A549 (cell line): ENCODE data around the gene ANKK1.

Experiments used
- BHLHE40 ChIP-seq: IDR thresholded peaks from 2 replicates; pipeline ENCODE4 v1.6.1; 2012; ENCODE audit warnings: low read depth, low read length, inconsistent platforms
- CBX8 ChIP-seq: fragments of 200-600 bp; sonication (generic); IDR thresholded peaks from 2 replicates; pipeline ENCODE4 v1.6.1; 2016
- EP300 ChIP-seq, 2 experiments: fragments of >200 bp; sonication (Bioruptor Twin); formaldehyde crosslinking; IDR thresholded peaks; 2 replicates in 1 of 2; 3 replicates in 1 of 2; pipeline ENCODE4 v1.6.1; 2016 to 2017
- HOXB5 ChIP-seq: fragments of 250-450 bp; sonication (Bioruptor Pico); IDR thresholded peaks from 2 replicates; pipeline ENCODE4 v1.5.0; 2020; ENCODE audit warnings: mild to moderate bottlenecking, moderate library complexity
- JUN ChIP-seq, 2 experiments: fragments of >200 bp; sonication (Bioruptor Twin); formaldehyde crosslinking; IDR thresholded peaks; 2 replicates in 1 of 2; 3 replicates in 1 of 2; pipeline ENCODE4 v1.6.1; 2016 to 2017
- KDM1A ChIP-seq: fragments of 200-600 bp; sonication (generic); IDR thresholded peaks from 2 replicates; pipeline ENCODE4 v1.6.1; 2016; ENCODE audit warnings: low read depth, mild to moderate bottlenecking
- NPAS2 ChIP-seq: fragments of 250-450 bp; sonication (Bioruptor Pico); IDR thresholded peaks from 2 replicates; pipeline ENCODE4 v1.8.0; 2022; ENCODE audit warnings: mild to moderate bottlenecking, moderate library complexity, borderline replicate concordance
- POLR2A ChIP-seq: IDR thresholded peaks from 2 replicates; pipeline ENCODE4 v1.6.1; 2012; ENCODE audit warnings: mild to moderate bottlenecking, low read length
- RNF2 ChIP-seq: fragments of 200-600 bp; sonication (generic); IDR thresholded peaks from 2 replicates; pipeline ENCODE4 v1.6.1; 2016; ENCODE audit warnings: low read depth, mild to moderate bottlenecking, antibody characterized with exemption, moderate library complexity, borderline replicate concordance
- TF ChIP-seq, protein P1 (sequence below): fragments of >200 bp; sonication (Bioruptor Twin); formaldehyde crosslinking; IDR thresholded peaks from 3 replicates; pipeline ENCODE4 v1.5.1; 2016
- TF ChIP-seq, protein P2 (sequence below): fragments of 200-600 bp; sonication (generic); IDR thresholded peaks from 2 replicates; pipeline ENCODE4 v1.6.1; 2016; ENCODE audit warnings: antibody characterized with exemption, mild to moderate bottlenecking, moderate library complexity
- TF ChIP-seq, protein P3 (sequence below): IDR thresholded peaks from 2 replicates; pipeline ENCODE4 v1.6.1; 2012
- TF ChIP-seq, protein P4 (sequence below): IDR thresholded peaks from 2 replicates; pipeline ENCODE4 v1.6.1; 2012; ENCODE audit warnings: low read depth, borderline replicate concordance

DNA sequence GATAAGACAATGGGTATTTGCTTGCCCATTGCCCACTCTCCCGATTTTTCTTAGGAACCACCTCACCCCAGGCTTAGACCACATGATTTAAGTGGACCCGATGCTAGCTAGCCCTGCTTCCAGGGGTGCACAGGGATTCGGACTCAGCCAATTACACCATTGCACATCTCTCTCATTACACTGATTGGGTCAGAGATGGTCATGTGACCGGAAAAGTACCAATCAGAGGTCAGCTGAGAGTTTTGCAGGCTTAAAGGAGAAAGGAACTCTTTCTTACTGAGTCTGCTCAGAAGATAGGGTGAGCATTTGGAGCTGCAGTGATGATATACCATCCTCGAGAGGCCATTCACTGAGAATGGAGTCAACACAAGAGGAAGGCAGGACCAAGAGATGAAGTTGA, 12.2 kb upstream of the ANKK1 start:
- TF ChIP-seq, protein P1, sequence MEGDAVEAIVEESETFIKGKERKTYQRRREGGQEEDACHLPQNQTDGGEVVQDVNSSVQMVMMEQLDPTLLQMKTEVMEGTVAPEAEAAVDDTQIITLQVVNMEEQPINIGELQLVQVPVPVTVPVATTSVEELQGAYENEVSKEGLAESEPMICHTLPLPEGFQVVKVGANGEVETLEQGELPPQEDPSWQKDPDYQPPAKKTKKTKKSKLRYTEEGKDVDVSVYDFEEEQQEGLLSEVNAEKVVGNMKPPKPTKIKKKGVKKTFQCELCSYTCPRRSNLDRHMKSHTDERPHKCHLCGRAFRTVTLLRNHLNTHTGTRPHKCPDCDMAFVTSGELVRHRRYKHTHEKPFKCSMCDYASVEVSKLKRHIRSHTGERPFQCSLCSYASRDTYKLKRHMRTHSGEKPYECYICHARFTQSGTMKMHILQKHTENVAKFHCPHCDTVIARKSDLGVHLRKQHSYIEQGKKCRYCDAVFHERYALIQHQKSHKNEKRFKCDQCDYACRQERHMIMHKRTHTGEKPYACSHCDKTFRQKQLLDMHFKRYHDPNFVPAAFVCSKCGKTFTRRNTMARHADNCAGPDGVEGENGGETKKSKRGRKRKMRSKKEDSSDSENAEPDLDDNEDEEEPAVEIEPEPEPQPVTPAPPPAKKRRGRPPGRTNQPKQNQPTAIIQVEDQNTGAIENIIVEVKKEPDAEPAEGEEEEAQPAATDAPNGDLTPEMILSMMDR, result no peak
- TF ChIP-seq EP300 (IDR thresholded peaks at IDR 0.05), result no peak
- no peak for TF ChIP-seq NPAS2
- TF ChIP-seq, protein P2, sequence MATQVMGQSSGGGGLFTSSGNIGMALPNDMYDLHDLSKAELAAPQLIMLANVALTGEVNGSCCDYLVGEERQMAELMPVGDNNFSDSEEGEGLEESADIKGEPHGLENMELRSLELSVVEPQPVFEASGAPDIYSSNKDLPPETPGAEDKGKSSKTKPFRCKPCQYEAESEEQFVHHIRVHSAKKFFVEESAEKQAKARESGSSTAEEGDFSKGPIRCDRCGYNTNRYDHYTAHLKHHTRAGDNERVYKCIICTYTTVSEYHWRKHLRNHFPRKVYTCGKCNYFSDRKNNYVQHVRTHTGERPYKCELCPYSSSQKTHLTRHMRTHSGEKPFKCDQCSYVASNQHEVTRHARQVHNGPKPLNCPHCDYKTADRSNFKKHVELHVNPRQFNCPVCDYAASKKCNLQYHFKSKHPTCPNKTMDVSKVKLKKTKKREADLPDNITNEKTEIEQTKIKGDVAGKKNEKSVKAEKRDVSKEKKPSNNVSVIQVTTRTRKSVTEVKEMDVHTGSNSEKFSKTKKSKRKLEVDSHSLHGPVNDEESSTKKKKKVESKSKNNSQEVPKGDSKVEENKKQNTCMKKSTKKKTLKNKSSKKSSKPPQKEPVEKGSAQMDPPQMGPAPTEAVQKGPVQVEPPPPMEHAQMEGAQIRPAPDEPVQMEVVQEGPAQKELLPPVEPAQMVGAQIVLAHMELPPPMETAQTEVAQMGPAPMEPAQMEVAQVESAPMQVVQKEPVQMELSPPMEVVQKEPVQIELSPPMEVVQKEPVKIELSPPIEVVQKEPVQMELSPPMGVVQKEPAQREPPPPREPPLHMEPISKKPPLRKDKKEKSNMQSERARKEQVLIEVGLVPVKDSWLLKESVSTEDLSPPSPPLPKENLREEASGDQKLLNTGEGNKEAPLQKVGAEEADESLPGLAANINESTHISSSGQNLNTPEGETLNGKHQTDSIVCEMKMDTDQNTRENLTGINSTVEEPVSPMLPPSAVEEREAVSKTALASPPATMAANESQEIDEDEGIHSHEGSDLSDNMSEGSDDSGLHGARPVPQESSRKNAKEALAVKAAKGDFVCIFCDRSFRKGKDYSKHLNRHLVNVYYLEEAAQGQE, result no peak
- no peak for TF ChIP-seq CBX8
- no peak for TF ChIP-seq JUN (IDR thresholded peaks at IDR 0.05)
- TF ChIP-seq, protein P3, sequence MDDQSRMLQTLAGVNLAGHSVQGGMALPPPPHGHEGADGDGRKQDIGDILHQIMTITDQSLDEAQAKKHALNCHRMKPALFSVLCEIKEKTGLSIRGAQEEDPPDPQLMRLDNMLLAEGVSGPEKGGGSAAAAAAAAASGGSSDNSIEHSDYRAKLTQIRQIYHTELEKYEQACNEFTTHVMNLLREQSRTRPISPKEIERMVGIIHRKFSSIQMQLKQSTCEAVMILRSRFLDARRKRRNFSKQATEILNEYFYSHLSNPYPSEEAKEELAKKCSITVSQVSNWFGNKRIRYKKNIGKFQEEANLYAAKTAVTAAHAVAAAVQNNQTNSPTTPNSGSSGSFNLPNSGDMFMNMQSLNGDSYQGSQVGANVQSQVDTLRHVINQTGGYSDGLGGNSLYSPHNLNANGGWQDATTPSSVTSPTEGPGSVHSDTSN, result no peak
- TF ChIP-seq, protein P4, sequence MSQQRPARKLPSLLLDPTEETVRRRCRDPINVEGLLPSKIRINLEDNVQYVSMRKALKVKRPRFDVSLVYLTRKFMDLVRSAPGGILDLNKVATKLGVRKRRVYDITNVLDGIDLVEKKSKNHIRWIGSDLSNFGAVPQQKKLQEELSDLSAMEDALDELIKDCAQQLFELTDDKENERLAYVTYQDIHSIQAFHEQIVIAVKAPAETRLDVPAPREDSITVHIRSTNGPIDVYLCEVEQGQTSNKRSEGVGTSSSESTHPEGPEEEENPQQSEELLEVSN, result no peak
- no peak for TF ChIP-seq BHLHE40
- TF ChIP-seq RNF2, result no peak
- no peak for TF ChIP-seq KDM1A
- no peak for TF ChIP-seq POLR2A
- TF ChIP-seq HOXB5 (CRISPR knock-in tag), result no peak
